WTC11 (cell line): Measurements from ENCODE around the gene DTX1. TPM values are rescaled to one million over a fixed set of nuclear protein-coding genes. Genes with fewer than 3 reads are reported as not detected.
A peak's percentile ranks its signal among the peaks of the same experiment; 100 is the strongest.

Experiments
- ATAC-seq: fragments of 200-7000 bp; cut with Tn5 transposase; 2 replicates; pipeline ENCODE4 v1.10.0; 2021; ENCODE audit warnings: mild to moderate bottlenecking, moderate library complexity
- CTCF ChIA-PET: fragments of 300-600 bp; sonication (Branson Sonifier 250); formaldehyde crosslinking; loops from one replicate; lab custom pipeline; 2021; ENCODE audit warnings: antibody characterized with exemption; lab: Charles Lee
- POLR2A ChIA-PET: fragments of 350-600 bp; sonication (Branson Sonifier 250); formaldehyde crosslinking; loops from one replicate; lab custom pipeline; 2021; ENCODE audit warnings: antibody characterized with exemption; lab: Charles Lee
- DNase-seq: peaks from one replicate; pipeline ENCODE4 v3.0.0; 2021; ENCODE audit warnings: low spot score
- H3K27ac Mint-ChIP-seq: 2 replicates; pipeline ENCODE4 v1.8.0; 2021; ENCODE audit warnings: mixed read lengths
- H3K27me3 Mint-ChIP-seq: 2 replicates; pipeline ENCODE4 v1.8.0; 2021; ENCODE audit warnings: low read depth, mild to moderate bottlenecking, moderate library complexity, mixed read lengths
- H3K36me3 Mint-ChIP-seq: 2 replicates; pipeline ENCODE4 v1.8.0; 2021; ENCODE audit warnings: mixed read lengths
- H3K4me1 Mint-ChIP-seq: 2 replicates; pipeline ENCODE4 v1.8.0; 2022; ENCODE audit warnings: mixed read lengths
- H3K4me3 Mint-ChIP-seq: 2 replicates; pipeline ENCODE4 v1.8.0; 2021; ENCODE audit warnings: mild to moderate bottlenecking, moderate library complexity, mixed read lengths
- H3K9me3 Mint-ChIP-seq: 2 replicates; pipeline ENCODE4 v1.8.0; 2021; ENCODE audit warnings: mixed read lengths
- ATF3 ChIP-seq: sonication (generic); formaldehyde crosslinking; conservative IDR thresholded peaks from 2 replicates; pipeline ENCODE4 v1.8.1; 2022; ENCODE audit warnings: mild to moderate bottlenecking, missing genetic modification reagents
- CREM ChIP-seq: sonication (generic); formaldehyde crosslinking; IDR thresholded peaks from 2 replicates; pipeline ENCODE4 v1.8.1; 2022; ENCODE audit warnings: mild to moderate bottlenecking, missing genetic modification reagents, moderate library complexity
- EMX1 ChIP-seq: fragments of 250-450 bp; sonication (Bioruptor Pico); IDR thresholded peaks from 2 replicates; pipeline ENCODE4 v1.8.0; 2021; ENCODE audit warnings: mild to moderate bottlenecking
- ETV6 ChIP-seq: sonication (generic); formaldehyde crosslinking; IDR thresholded peaks from 2 replicates; pipeline ENCODE4 v1.8.1; 2022; ENCODE audit warnings: mild to moderate bottlenecking, missing genetic modification reagents
- FOXP4 ChIP-seq: sonication (generic); formaldehyde crosslinking; IDR thresholded peaks from 2 replicates; pipeline ENCODE4 v1.8.0; 2022; ENCODE audit warnings: mild to moderate bottlenecking, missing genetic modification reagents
- JAZF1 ChIP-seq: fragments of 250-450 bp; sonication (Bioruptor Pico); IDR thresholded peaks from 2 replicates; pipeline ENCODE4 v1.9.0; 2021; ENCODE audit warnings: moderate library complexity, mild to moderate bottlenecking, inconsistent platforms
- JUN ChIP-seq: sonication (generic); formaldehyde crosslinking; IDR thresholded peaks from 2 replicates; pipeline ENCODE4 v1.8.0; 2023; ENCODE audit warnings: mild to moderate bottlenecking, missing genetic modification reagents
- MXD4 ChIP-seq: fragments of 250-450 bp; sonication (Bioruptor Pico); IDR thresholded peaks from 2 replicates; pipeline ENCODE4 v1.8.0; 2021; ENCODE audit warnings: mild to moderate bottlenecking, moderate library complexity, borderline replicate concordance
- NR1H2 ChIP-seq: sonication (generic); formaldehyde crosslinking; IDR thresholded peaks from 2 replicates; pipeline ENCODE4 v1.9.0; 2021; ENCODE audit warnings: mild to moderate bottlenecking, moderate library complexity, missing genetic modification reagents
- NR3C1 ChIP-seq: sonication (generic); formaldehyde crosslinking; conservative IDR thresholded peaks from 2 replicates; pipeline ENCODE4 v1.8.1; 2023; ENCODE audit warnings: low read depth, mild to moderate bottlenecking, missing genetic modification reagents
- PRDM15 ChIP-seq: sonication (generic); formaldehyde crosslinking; IDR thresholded peaks from 2 replicates; pipeline ENCODE4 v1.8.0; 2022; ENCODE audit warnings: missing genetic modification reagents
- SMAD3 ChIP-seq: sonication (generic); formaldehyde crosslinking; IDR thresholded peaks from 2 replicates; pipeline ENCODE4 v1.8.0; 2022; ENCODE audit warnings: missing genetic modification reagents, mild to moderate bottlenecking, borderline replicate concordance
- SMAD4 ChIP-seq: sonication (generic); formaldehyde crosslinking; IDR thresholded peaks from 2 replicates; pipeline ENCODE4 v1.8.0; 2022; ENCODE audit warnings: mild to moderate bottlenecking, missing genetic modification reagents
- SOX15 ChIP-seq: fragments of 250-450 bp; sonication (Bioruptor Pico); IDR thresholded peaks from 2 replicates; pipeline ENCODE4 v1.9.0; 2021; ENCODE audit warnings: mild to moderate bottlenecking
- ZNF121 ChIP-seq: sonication (generic); formaldehyde crosslinking; IDR thresholded peaks from 2 replicates; pipeline ENCODE4 v1.8.0; 2023; ENCODE audit warnings: missing genetic modification reagents
- ZNF263 ChIP-seq: sonication (generic); formaldehyde crosslinking; IDR thresholded peaks from 2 replicates; pipeline ENCODE4 v1.8.1; 2022; ENCODE audit warnings: low read depth, mild to moderate bottlenecking, moderate library complexity, missing genetic modification reagents
- ZNF416 ChIP-seq: fragments of 250-450 bp; sonication (Bioruptor Pico); IDR thresholded peaks from 2 replicates; pipeline ENCODE4 v1.9.0; 2021; ENCODE audit warnings: mild to moderate bottlenecking, inconsistent platforms
- total RNA-seq: library from RNA; stranded (reverse); gene quantifications from 3 replicates; pipeline ENCODE4 v1.2.3, GENCODE V29; 2021
- TF ChIP-seq, protein P1 (sequence below): sonication (generic); formaldehyde crosslinking; IDR thresholded peaks from 2 replicates; pipeline ENCODE4 v1.8.0; 2022; ENCODE audit warnings: mild to moderate bottlenecking, missing genetic modification reagents
- TF ChIP-seq, protein P2 (sequence below): sonication (generic); formaldehyde crosslinking; IDR thresholded peaks from 2 replicates; pipeline ENCODE4 v1.8.1; 2023; ENCODE audit warnings: mild to moderate bottlenecking, moderate library complexity, missing genetic modification reagents

Gene DTX1
- total RNA-seq, 1 experiment from 2014 or later = 6.2 TPM

GRCh38 chr12:113056381-113056630, 224 bp upstream of the DTX1 start:
- H3K27ac Mint-ChIP-seq = no peak overlapping the region
- TF ChIP-seq MXD4 (CRISPR knock-in tag) = no peak
- no peak for TF ChIP-seq EMX1
- TF ChIP-seq, protein P1, sequence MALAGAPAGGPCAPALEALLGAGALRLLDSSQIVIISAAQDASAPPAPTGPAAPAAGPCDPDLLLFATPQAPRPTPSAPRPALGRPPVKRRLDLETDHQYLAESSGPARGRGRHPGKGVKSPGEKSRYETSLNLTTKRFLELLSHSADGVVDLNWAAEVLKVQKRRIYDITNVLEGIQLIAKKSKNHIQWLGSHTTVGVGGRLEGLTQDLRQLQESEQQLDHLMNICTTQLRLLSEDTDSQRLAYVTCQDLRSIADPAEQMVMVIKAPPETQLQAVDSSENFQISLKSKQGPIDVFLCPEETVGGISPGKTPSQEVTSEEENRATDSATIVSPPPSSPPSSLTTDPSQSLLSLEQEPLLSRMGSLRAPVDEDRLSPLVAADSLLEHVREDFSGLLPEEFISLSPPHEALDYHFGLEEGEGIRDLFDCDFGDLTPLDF (CRISPR knock-in tag) = no peak
- TF ChIP-seq ATF3 = no peak
- no peak for TF ChIP-seq ZNF263 (CRISPR knock-in tag)
- no peak for TF ChIP-seq CREM (CRISPR knock-in tag)
- no peak for TF ChIP-seq ZNF416 (CRISPR knock-in tag)
- TF ChIP-seq SOX15 (CRISPR knock-in tag) = no peak
- no peak for TF ChIP-seq JAZF1 (CRISPR knock-in tag)
- no peak for TF ChIP-seq NR3C1 (CRISPR knock-in tag)
- no peak for TF ChIP-seq PRDM15 (CRISPR knock-in tag)
- no peak for TF ChIP-seq SMAD4 (CRISPR knock-in tag)
- TF ChIP-seq ZNF121 (CRISPR knock-in tag) = no peak
- no peak for TF ChIP-seq FOXP4 (CRISPR knock-in tag)
- TF ChIP-seq ETV6 (CRISPR knock-in tag) = no peak
- no peak for TF ChIP-seq SMAD3 (CRISPR knock-in tag)

DNA sequence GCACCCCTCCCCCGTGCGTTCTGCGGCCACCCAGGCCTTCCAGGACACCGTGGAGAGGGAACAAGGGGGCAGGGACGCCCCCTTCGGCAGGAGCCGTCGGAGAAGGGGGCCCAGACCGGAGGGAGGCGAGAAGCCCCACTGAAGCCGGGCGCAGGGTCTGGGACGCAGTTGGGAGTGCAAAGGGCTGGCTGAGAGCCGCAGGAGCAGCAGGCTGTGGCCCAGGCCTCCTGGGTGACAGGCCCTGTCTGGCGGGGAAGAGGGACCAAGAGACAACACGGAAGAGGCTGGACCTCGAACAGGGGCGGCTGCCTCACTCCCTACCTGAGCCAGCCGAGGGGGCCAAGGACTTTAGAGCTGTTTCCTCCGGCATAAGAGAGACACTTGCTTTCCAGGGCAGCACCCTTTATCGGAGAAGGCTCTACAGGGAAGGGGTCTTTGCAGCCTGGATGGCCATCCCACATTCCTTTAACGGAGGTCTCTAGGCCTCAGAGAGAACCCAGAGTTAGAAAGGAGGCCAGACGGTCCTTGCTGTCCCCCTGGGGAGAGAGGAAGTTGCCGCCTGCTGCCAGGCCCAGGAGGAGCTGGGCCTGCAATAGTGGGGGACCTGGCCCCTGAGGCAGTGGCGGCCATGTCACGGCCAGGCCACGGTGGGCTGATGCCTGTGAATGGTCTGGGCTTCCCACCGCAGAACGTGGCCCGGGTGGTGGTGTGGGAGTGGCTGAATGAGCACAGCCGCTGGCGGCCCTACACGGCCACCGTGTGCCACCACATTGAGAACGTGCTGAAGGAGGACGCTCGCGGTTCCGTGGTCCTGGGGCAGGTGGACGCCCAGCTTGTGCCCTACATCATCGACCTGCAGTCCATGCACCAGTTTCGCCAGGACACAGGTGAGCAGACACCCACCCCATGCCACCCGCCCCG, 1.3 kb downstream of the DTX1 start:
- ATAC-seq (peak; percentile 77), DNase-seq (peak; percentile 60)
- ChIA-PET POLR2A (interaction anchor here (0.6 kb wide), 1 partner anchor 187 kb away, joined by 5 read pairs; no protein-coding TSS in a partner anchor), CTCF (interaction anchor here (0.9 to 1.5 kb wide), 11 partner anchors 9 to 117 kb away, joined by 3 to 13 read pairs (median 4); no protein-coding TSS in a partner anchor)
- no peaks in the 10 kb centered on the region for H3K9me3 Mint-ChIP-seq
- TF ChIP-seq, protein P2, sequence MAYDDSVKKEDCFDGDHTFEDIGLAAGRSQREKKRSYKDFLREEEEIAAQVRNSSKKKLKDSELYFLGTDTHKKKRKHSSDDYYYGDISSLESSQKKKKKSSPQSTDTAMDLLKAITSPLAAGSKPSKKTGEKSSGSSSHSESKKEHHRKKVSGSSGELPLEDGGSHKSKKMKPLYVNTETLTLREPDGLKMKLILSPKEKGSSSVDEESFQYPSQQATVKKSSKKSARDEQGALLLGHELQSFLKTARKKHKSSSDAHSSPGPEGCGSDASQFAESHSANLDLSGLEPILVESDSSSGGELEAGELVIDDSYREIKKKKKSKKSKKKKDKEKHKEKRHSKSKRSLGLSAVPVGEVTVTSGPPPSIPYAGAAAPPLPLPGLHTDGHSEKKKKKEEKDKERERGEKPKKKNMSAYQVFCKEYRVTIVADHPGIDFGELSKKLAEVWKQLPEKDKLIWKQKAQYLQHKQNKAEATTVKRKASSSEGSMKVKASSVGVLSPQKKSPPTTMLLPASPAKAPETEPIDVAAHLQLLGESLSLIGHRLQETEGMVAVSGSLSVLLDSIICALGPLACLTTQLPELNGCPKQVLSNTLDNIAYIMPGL (CRISPR knock-in tag) = 0 out of 2 replicates have a peak, but pooled peaks have one; percentile 24
- no peak for TF ChIP-seq NR1H2
- TF ChIP-seq SMAD3 (CRISPR knock-in tag) = no peak
- TF ChIP-seq JUN (CRISPR knock-in tag) = no peak
- peaks cover 6% of the 10 kb centered on the region for H3K4me1 Mint-ChIP-seq
- no peaks in the 10 kb centered on the region for H3K36me3 Mint-ChIP-seq
- peak overlapping the region; percentile 62 for H3K4me3 Mint-ChIP-seq
- H3K27me3 Mint-ChIP-seq = peaks cover 33% of the 10 kb centered on the region
- no peak overlapping the region for H3K27ac Mint-ChIP-seq

More at GRCh38 chr12:113056381-113056630, 224 bp upstream of the DTX1 start:
- H3K36me3 Mint-ChIP-seq = no peaks in the 10 kb centered on the region
- ATAC-seq (no peak), DNase-seq (no peak)
- H3K9me3 Mint-ChIP-seq = no peaks in the 10 kb centered on the region
- 0 out of 2 replicates have a peak, but pooled peaks cover 2% of the 10 kb centered on the region for H3K4me1 Mint-ChIP-seq
- H3K27me3 Mint-ChIP-seq = peaks cover 44% of the 10 kb centered on the region
- ChIA-PET POLR2A (no interaction called here), CTCF (interaction anchor here (0.9 kb wide), 1 partner anchor 63 kb away, joined by 5 read pairs; no protein-coding TSS in a partner anchor)
- H3K4me3 Mint-ChIP-seq = peak overlapping the region; percentile 64
